Hematopoietic multipotent progenitor cell treated with erythropoietin and hydrocortisone succinate and interleukin-3 and kit ligand, for 15 days (in vitro differentiated cells): ENCODE measurements around the gene KIF6.

Experiments used
- DNase-seq: peaks from one replicate; pipeline ENCODE4 v3.0.0-alpha.2; 2015; ENCODE audit warnings: low spot score

Gene KIF6

GRCh38 chr6:39343396-39343870 lies 381.8 kb downstream of the KIF6 start:
- DNase-seq, result no peak

GRCh38 chr6:39342692-39343395 lies 382.4 kb downstream of the KIF6 start:
- DNase-seq, result no peak

GRCh38 chr6:39341937-39342336 lies 383.3 kb downstream of the KIF6 start:
- DNase-seq, result no peak

GRCh38 chr6:39341352-39341751 lies 383.9 kb downstream of the KIF6 start:
- DNase-seq, result no peak

- DNase-seq, result no peak
Measured at GRCh38 chr6:39339868-39340550, 385.2 kb downstream of the KIF6 start.

GRCh38 chr6:39339096-39339867 lies 385.9 kb downstream of the KIF6 start:
- no peak for DNase-seq

- DNase-seq, result no peak
Measured at GRCh38 chr6:39338397-39338796, 386.8 kb downstream of the KIF6 start.

GRCh38 chr6:39335780-39336545 lies 389.2 kb downstream of the KIF6 start:
- DNase-seq, result no peak

- DNase-seq, result no peak
Measured at GRCh38 chr6:39333644-39334438, 391.4 kb downstream of the KIF6 start.

GRCh38 chr6:39330476-39330875 lies 394.7 kb downstream of the KIF6 start:
- no peak for DNase-seq

GRCh38 chr6:39330057-39330456 lies 395.2 kb downstream of the KIF6 start:
- no peak for DNase-seq

- DNase-seq, result no peak
Measured at GRCh38 chr6:39328066-39328465, 397.1 kb downstream of the KIF6 start.

- DNase-seq, result no peak
Measured at GRCh38 chr6:39327507-39327906, 397.7 kb downstream of the KIF6 start.

GRCh38 chr6:39322306-39322850 lies 402.8 kb downstream of the KIF6 start, which contains the start of gene KCNK16:
Gene KCNK16 (minus strand): TSS chr6:39322702. CDS start chr6:39322540, 162 bp downstream.
- DNase-seq, result no peak

GRCh38 chr6:39321761-39322160 lies 403.4 kb downstream of the KIF6 start:
- no peak for DNase-seq

GRCh38 chr6:39320363-39320984 lies 404.7 kb downstream of the KIF6 start:
- no peak for DNase-seq

GRCh38 chr6:39319621-39320362 lies 405.4 kb downstream of the KIF6 start:
- no peak for DNase-seq

GRCh38 chr6:39317256-39317655 lies 408.0 kb downstream of the KIF6 start:
- no peak for DNase-seq

- no peak for DNase-seq
Measured at GRCh38 chr6:39314273-39314795, 410.9 kb downstream of the KIF6 start, which contains the start of gene KCNK17. Gene KCNK17 (minus strand): TSS chr6:39314419. CDS start chr6:39314320, 99 bp downstream.
